ENCODE results near the gene PABPN1. TPM values are rescaled to one million over a fixed set of nuclear protein-coding genes. Genes with fewer than 3 reads are reported as not detected.

The PABPN1 gene
- total and polyA plus RNA-seq, 2 of the 13 experiments (the other 11 are each of a cell fraction or from before 2014, with no cell fraction given): 233 to 524 TPM

DNA sequence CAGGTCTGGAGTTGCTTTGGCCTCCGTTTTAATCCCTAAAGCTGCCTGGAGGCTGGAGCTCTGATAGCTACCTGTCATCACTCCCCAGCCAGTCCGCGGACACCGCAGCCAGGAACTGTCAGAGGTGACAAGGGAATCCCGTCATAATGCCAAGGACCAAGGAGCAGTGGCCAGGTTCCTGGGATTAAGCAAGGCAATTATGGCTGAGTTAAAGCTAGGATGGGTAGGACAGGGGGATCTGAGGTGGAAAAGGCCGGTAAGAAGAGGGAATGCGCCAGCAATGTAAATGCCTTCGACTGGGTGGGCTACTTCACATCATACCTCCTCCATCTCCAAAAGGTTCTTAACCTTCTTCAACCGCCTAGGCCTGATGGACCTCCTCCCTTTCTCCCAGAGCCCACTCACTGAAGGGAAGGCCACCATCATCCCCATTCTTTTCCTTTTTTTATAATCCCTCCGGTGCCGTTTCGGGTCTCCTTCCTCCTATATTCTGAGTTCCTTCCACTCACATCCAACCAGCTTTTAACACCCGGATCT, 20.5 kb upstream of the PABPN1 start (continued):
- TF ChIP-seq ZNF251 (CRISPR knock-in tag; IDR thresholded peaks at IDR 0.05) (0 out of 2 replicates have a peak, but pooled peaks have one; percentile 84), ZNF720 (CRISPR knock-in tag; IDR thresholded peaks at IDR 0.05) (peak; percentile 63; the same call in 1 of the 2 replicates), ARNT (IDR thresholded peaks at IDR 0.05) (no peak), RORA (CRISPR knock-in tag; IDR thresholded peaks at IDR 0.05) (no peak), ZFAT (CRISPR knock-in tag; conservative IDR thresholded peaks at IDR 0.05) (no peak), FOXO1 (CRISPR knock-in tag; IDR thresholded peaks at IDR 0.05) (peak; percentile 47; the same call in 1 of the 2 replicates), ZSCAN22 (CRISPR knock-in tag; IDR thresholded peaks at IDR 0.05) (peak; percentile 52; the same call in 1 of the 2 replicates), ZNF83 (CRISPR knock-in tag; IDR thresholded peaks at IDR 0.05; ENCODE audit: borderline replicate concordance) (0 out of 2 replicates have a peak, but pooled peaks have one; percentile 89), SKI (IDR thresholded peaks at IDR 0.05; ENCODE audit: partially characterized antibody) (no peak), NRL (CRISPR knock-in tag; IDR thresholded peaks at IDR 0.05; ENCODE audit: borderline replicate concordance) (peak; percentile 76; the same call in 1 of the 2 replicates), KLF15 (CRISPR knock-in tag; IDR thresholded peaks at IDR 0.05; ENCODE audit: borderline replicate concordance) (no peak), ZNF317 (CRISPR knock-in tag; IDR thresholded peaks at IDR 0.05) (peak; percentile 46; the same call in 1 of the 2 replicates), MAFK (conservative IDR thresholded peaks at IDR 0.05 in 1 of 2, IDR thresholded peaks at IDR 0.05 in 1 of 2; ENCODE audit: low read length in 2 of 2) (no peak), ETV6 (CRISPR knock-in tag; conservative IDR thresholded peaks at IDR 0.05) (no peak; the same call in 1 of the 2 replicates), TCF12 (IDR thresholded peaks at IDR 0.05) (no peak), TCF12 (CRISPR knock-in tag; IDR thresholded peaks at IDR 0.05) (no peak), ZNF501 (CRISPR knock-in tag; IDR thresholded peaks at IDR 0.05) (no peak), CBX2 (IDR thresholded peaks at IDR 0.05; ENCODE audit: low read depth, low read length) (no peak), CBX2 (CRISPR knock-in tag; IDR thresholded peaks at IDR 0.05; ENCODE audit: low read depth) (peak; percentile 12), ELF1 (CRISPR knock-in tag; IDR thresholded peaks at IDR 0.05) (no peak)
- TF ChIP-seq, protein P1, sequence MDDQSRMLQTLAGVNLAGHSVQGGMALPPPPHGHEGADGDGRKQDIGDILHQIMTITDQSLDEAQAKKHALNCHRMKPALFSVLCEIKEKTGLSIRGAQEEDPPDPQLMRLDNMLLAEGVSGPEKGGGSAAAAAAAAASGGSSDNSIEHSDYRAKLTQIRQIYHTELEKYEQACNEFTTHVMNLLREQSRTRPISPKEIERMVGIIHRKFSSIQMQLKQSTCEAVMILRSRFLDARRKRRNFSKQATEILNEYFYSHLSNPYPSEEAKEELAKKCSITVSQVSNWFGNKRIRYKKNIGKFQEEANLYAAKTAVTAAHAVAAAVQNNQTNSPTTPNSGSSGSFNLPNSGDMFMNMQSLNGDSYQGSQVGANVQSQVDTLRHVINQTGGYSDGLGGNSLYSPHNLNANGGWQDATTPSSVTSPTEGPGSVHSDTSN (CRISPR knock-in tag; IDR thresholded peaks at IDR 0.05; ENCODE audit: borderline replicate concordance): no peak
- TF ChIP-seq, protein P2, sequence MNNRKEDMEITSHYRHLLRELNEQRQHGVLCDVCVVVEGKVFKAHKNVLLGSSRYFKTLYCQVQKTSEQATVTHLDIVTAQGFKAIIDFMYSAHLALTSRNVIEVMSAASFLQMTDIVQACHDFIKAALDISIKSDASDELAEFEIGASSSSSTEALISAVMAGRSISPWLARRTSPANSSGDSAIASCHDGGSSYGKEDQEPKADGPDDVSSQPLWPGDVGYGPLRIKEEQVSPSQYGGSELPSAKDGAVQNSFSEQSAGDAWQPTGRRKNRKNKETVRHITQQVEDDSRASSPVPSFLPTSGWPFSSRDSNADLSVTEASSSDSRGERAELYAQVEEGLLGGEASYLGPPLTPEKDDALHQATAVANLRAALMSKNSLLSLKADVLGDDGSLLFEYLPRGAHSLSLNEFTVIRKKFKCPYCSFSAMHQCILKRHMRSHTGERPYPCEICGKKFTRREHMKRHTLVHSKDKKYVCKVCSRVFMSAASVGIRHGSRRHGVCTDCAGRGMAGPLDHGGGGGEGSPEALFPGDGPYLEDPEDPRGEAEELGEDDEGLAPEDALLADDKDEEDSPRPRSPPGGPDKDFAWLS (CRISPR knock-in tag; IDR thresholded peaks at IDR 0.05; ENCODE audit: borderline replicate concordance): 0 out of 2 replicates have a peak, but pooled peaks have one; percentile 22
- TF ChIP-seq, protein P3, sequence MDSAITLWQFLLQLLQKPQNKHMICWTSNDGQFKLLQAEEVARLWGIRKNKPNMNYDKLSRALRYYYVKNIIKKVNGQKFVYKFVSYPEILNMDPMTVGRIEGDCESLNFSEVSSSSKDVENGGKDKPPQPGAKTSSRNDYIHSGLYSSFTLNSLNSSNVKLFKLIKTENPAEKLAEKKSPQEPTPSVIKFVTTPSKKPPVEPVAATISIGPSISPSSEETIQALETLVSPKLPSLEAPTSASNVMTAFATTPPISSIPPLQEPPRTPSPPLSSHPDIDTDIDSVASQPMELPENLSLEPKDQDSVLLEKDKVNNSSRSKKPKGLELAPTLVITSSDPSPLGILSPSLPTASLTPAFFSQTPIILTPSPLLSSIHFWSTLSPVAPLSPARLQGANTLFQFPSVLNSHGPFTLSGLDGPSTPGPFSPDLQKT (CRISPR knock-in tag; IDR thresholded peaks at IDR 0.05; ENCODE audit: borderline replicate concordance): no peak
- TF ChIP-seq, protein P4, sequence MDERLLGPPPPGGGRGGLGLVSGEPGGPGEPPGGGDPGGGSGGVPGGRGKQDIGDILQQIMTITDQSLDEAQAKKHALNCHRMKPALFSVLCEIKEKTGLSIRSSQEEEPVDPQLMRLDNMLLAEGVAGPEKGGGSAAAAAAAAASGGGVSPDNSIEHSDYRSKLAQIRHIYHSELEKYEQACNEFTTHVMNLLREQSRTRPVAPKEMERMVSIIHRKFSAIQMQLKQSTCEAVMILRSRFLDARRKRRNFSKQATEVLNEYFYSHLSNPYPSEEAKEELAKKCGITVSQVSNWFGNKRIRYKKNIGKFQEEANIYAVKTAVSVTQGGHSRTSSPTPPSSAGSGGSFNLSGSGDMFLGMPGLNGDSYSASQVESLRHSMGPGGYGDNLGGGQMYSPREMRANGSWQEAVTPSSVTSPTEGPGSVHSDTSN (CRISPR knock-in tag; IDR thresholded peaks at IDR 0.05): no peak
- TF ChIP-seq, protein P5, sequence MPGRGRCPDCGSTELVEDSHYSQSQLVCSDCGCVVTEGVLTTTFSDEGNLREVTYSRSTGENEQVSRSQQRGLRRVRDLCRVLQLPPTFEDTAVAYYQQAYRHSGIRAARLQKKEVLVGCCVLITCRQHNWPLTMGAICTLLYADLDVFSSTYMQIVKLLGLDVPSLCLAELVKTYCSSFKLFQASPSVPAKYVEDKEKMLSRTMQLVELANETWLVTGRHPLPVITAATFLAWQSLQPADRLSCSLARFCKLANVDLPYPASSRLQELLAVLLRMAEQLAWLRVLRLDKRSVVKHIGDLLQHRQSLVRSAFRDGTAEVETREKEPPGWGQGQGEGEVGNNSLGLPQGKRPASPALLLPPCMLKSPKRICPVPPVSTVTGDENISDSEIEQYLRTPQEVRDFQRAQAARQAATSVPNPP (CRISPR knock-in tag; IDR thresholded peaks at IDR 0.05): no peak
